ENCODE data around the gene CLSTN2.

CLSTN2 gene

DNA sequence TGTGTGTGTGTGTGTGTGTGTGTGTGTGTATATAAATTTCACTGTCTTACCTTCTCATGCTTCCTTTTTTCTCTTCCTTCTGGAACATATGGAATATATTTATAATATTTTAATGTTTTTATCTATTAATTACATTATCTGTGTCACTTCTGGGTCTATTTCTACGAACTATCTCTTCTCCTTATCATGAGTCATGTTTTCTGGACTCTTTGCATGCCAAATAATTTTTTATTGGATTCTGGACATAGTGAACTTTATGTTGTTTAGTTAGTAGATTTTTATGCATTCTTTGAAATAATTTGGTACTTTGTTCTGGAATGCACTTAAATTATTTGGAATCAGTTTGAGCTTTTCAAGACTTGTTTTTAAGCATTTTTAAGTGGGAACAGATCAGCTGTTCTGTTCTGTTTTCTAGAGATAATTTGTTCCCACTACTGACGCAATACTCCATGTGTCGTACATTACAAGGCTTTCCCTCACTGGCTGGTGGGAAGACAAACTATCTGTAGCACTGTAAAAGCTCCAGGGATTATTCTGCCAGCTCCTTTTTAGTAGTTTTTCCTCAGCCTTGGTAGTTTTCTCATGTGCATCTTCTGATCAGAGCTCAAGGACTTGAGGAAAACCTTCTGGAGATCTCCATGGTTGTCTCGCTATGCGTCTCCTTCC lies 302.0 kb downstream of the CLSTN2 start:
- DNase-seq (ENCODE audit: low spot score): no peak

DNA sequence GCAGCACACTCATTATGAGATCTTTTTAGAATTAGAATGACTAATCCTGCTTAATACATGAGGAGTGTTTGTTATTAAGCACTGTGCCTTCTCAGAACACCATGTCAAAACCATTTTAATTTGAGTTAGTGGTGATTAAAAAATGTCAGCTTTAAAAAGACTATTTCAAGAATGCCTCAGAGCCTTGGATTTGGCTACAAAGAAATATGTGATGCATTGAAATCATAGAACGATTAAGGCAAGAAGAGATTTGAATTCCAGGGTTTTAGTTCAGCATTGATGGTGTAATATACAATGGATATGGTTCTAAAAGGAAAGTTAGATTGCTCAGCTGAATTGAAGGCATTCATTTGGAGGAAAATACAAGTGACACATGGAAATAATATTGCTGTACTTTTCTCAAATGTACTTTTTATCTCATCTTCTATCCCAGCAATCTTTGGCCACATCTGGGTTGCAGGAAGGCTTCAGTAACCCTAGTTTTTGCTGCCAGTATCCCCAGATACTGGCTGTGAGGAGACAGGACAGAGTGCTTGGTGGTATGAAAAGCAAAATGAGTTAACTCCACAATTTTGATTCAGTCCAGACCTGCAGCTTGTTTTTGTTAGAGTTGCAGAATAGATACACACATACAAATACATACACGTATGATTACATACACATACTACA lies 303.8 kb downstream of the CLSTN2 start:
- no peak for DNase-seq (ENCODE audit: low spot score)

DNA sequence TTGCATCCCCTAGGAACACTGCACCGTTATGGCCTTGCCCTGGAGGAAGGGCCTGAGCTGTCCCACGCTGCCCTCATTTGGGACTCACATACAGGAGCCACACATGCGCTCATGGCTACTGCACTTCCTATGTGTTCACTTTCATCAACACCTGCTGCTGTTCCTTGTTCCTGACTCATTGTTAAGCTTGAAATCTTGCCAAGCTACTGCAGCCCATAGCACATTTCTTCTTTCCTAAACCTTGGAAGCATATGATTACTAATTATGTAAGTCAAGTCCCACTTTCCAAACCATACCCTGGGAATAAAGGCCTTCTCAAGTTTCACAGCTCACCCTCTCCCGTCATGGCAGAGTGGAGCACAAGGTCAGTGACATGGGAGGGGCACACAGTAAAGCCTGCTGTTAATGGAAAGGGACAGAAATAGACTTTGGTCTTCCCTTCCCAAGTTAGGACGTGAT lies 307.9 kb downstream of the CLSTN2 start:
- DNase-seq (ENCODE audit: low spot score): no peak

DNA sequence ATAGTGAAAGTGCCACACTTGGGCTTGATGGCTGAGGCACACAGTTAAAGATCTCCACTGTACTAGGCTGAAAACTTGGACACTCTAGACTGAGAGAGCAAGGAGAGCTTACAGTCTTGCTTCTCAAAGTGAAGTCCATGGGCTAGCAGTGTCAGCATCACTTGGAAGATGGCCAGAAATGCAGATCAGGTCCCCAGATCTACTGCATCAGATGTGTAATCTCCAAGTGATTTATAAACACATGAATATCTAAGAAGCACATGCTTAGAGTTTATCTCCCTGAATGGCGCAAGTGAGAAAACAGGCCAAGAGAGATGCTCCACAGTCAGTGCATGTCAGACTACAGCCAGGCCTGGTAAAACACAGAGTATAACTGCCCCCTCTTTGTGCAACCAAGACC lies 308.6 kb downstream of the CLSTN2 start:
- no peak for DNase-seq (ENCODE audit: low spot score)

DNA sequence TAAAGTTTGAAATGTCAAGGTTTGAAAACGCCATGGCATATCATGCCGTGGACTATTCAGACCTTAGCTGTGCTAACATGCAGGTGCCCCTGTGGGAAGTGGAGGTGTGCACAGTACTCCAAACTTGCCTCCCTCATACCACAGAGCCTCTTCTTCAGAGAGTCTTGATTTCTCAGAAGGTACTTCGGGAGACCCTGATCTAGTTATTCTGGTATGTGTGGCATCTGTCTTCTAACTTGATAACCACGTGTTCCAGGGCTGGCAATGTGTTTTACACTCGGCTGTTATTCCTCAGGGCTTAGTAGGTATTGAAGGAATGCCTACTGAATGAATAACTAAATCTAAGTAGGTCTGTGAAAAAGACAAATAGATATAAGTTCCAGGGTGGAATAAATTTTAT lies 309.9 kb downstream of the CLSTN2 start:
- DNase-seq (ENCODE audit: low spot score): no peak

DNA sequence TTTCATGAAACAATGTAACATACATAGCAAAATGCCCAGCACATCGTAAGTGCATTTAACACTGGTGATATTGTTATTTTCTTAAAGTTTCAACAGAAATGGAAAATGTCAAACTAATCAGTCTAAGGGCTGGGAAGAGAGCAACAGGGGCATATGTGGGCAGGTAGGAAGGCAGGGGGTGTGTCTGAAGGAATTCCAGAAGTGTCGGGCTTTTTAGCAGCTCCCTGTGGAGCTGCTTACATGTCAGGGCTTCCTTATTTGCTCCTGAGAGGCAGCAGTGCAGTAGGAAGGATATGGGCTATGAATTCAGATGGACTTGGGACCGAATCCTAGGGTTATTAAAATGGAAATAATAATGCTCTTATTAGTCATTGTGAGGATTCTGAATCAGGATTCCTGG lies 311.6 kb downstream of the CLSTN2 start:
- DNase-seq (ENCODE audit: low spot score): no peak

DNA sequence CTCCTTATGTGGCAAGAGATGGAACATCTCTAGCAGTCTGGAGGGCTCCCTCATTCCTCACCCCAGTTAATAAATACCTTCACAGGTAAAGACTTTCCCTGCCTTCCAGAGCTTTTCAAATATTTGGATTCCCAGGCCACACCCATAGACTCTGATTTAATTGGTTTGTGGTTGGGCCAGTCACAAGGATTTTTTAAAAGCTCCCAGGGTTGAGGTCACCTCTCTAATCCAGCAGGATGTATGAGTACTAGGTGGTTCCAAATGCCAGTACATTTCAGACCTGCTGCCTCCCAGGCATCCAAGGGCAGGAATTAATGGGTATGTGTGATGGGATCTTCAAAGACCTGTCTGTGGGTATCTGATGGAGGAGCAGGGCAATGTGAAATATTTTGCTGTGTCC lies 312.8 kb downstream of the CLSTN2 start:
- no peak for DNase-seq (ENCODE audit: low spot score)

DNA sequence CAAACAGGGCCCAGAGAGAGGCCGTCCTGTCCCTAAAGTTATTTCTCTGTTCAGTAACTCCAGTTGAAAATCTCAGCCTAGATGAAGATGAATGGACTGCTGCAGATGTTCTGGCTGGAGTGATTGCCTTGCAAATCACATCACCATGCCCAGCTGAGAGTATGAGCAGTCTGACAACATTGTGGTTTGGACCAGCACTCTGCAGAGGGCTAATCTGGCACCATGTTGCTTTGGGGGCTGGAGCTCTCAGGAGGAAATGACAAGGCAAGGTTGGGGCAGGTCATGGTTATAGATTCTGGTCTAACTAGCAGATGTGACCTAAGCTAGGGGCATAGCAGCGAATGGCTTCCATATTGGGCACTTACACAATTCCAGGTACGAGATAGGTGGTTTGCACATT lies 314.2 kb downstream of the CLSTN2 start:
- DNase-seq (ENCODE audit: low spot score): no peak

DNA sequence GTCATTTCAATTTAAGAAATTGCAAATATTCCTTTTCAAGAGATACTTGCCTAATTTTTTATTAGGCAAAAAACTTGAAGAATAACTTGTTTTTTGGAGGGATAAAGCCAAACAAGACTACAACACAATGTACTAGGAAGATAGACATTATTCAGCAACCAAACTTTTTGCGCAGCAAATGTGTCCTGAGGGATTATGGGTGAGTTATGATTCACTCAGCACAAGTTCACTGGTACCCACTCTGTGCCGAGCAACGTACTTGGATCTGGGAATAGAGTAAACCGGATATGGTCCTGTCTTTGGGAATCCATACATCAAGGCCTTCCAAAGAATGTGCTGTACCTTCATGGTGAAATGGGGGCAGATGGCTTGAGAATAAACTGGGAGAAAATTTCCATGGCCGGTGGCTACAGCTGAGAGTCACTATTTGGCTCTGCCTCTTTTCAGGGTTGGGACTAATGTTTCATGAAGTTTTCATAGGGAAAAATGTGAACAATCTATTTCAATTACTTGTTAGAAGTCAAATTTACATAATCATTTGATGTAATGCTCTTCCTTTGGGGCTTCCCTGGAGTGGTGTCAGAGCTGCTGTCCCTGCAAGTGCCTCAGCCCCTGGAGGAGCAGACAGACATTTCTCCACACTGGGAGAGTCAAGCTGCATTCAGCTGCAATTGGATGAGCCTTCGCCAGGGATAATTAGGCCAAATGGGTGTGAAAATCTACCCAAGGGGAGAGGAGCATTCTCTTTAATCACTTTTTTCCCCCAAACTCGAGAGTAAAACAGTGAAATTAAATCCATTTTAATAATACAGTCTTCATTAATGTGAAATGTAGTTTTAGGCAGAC lies 315.2 kb downstream of the CLSTN2 start:
- DNase-seq (ENCODE audit: low spot score): no peak

DNA sequence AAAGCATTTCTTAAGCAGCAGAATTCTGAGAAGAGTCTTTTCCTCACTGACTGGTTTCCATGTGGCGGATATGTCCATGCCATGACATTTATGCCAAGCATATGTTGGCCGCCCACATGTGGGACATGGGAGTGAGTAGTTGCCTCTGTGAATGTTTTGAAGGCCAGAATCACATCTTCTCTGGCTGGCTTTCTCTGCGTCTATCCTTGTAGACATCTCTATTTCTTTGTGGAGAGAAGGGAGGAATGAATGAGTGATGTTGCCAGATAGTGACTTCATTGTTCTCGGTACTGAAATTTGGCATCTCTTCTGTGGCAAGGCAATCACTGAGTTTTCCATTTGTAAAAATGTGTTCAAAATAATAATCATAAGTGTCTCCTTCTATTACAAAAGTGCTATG lies 316.0 kb downstream of the CLSTN2 start:
- no peak for DNase-seq (ENCODE audit: low spot score)

DNA sequence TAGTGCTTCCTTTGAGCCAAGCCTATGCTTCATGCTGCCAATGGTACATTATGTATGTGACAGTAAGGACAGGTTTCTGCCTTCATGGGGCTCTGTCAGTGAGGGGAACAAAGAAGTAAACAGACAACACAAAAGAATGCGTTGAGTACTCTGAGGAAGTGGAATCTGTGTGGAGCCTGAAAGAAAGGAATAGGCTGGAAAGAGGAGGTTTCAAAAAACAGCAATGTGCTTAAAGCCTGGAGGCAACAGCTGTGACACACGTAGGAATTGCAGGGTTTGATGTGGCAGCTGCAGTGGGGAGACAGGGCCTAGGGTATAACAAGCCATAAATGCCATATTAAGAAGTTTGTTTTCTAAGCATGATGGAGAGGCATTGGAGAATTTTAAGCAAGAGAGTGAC lies 316.7 kb downstream of the CLSTN2 start:
- DNase-seq (ENCODE audit: low spot score): no peak

DNA sequence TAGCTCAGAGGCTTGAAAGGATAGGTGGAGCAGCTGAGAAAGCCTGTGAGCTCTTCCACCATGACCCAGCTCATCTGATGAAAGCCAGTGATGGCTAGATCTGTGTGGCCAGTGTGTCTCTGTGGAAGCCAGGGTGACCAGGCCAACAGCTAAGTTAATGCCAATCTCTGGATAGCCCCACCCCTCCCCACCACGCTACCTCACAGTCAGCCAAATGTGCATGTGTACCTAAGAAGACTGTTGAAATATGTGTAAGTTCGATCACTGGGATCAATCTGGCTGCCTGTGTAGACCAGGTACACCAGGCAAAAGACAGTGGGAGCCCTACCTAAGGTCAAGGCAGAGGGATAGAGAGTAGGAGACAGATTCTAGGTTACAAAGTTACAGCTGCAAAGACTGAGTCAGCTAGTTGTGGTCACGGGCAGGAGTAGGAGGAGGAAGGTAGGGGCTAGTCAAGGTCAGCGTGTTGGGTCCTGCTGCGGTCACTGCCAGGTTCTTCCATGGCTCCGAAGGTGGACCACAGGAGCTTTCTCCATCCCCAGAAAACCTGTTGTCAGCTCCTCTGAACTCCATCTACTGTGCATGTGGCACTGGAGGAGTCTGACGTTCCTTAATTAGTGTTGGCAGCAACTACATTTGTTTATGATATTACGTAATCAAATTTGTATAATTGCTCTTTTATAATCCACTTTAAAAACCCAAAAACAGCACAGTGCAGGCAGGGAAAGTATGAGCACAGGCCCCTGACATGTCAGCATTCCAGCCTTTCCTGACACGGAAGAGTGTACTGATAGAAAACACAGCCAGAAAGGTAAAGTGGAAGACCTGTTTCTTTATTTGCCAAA lies 318.0 kb downstream of the CLSTN2 start:
- DNase-seq (ENCODE audit: low spot score): no peak

DNA sequence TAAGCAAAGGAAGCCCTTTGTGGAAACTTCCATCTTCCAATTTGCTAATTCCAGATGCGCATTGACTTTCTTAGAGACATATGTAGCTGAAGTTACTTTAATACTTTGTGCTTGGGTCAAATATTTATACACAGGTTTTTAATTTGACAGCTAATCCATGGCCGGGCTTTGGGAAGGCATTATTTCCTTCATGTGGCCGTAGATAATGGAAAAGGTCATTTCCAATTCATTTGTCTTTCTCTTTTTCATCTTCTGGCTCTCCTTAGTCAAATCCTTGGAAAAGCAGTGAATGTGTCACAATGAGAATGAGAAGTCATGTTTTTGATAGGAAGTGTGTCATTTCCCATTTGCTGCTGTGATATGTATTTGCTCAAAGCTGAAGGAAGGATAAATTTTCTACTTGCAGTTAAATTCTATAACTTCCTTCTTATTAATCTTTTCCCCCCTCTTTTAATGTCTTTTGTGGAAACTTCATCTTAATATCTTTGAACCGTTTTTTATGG lies 323.3 kb downstream of the CLSTN2 start:
- DNase-seq (ENCODE audit: low spot score): no peak

DNA sequence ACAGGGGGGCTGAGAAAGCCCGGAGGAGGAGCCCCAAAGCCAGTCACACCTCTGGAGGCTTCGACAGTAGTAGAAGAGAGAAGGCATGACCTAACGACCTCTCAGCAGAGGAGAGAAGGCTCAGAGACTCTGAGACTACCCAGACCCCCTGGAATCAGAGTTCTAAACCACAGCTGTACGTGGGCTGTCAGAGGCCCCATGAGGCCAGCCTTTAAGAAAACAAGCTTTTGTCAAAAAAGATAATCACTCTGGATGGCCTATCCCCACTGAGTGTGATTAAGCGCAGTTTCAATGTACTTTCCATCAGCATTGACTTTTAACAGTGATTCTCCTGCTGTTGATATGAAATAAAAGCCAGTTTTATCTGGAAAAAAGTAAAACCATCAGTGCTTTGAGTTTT lies 330.3 kb downstream of the CLSTN2 start:
- no peak for DNase-seq (ENCODE audit: low spot score)

DNA sequence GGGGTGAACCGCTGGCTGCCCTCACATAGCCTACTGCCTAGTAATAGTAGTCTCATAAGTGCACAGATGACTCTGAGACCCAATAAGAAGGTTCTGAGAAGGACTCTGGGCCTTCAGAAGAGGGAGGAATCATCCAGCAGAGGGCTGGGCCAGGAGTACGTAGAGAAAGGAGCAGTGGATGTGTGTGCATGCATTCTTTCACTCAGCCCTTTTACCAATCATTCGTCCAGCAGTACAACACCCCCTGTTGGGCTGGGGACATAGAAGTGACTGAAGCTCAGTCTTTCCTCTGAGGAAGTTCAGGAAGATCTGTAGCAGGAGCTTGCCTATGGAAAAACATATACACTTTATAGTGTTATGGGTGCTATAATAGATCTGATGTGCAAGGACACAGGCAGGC lies 333.1 kb downstream of the CLSTN2 start:
- DNase-seq (ENCODE audit: low spot score): no peak

DNA sequence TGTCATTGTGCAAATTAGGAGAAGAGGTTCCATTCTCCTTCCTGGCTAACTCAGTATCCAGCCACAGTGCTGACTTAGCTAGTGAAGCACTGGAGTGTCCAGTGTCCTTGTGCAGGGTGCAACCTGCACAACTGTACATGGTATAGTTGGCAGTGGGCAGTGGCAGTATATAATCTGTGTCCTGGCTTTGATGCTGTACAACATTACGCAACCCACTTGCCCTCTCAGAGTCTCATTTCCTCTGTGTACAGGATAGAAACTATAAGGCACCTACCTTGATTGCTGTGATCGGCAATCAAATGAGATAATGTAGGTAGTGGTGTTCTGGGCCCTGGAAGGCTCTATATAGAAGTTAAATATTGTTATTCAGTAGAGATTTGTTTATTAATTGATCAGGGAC lies 333.6 kb downstream of the CLSTN2 start:
- no peak for DNase-seq (ENCODE audit: low spot score)

DNA sequence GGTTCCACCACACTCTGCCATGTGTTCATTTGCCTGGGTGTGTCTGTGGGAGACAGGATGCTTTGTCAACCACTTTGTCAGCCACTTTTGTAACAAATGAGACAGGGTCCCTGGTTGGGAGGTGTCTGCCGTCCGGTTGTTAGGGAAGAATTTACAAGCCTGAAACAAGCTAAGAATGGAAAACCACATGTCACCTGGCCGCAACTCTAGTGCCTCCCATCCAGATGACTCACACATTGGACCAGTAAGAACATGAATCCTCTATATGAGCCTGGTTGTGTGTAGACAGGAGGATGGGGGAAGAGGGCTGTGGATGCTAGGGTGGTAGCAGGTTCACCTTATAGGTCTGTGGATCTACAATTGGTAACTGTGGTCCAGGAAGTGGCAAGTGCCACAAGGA lies 335.3 kb downstream of the CLSTN2 start:
- DNase-seq (ENCODE audit: low spot score): no peak

DNA sequence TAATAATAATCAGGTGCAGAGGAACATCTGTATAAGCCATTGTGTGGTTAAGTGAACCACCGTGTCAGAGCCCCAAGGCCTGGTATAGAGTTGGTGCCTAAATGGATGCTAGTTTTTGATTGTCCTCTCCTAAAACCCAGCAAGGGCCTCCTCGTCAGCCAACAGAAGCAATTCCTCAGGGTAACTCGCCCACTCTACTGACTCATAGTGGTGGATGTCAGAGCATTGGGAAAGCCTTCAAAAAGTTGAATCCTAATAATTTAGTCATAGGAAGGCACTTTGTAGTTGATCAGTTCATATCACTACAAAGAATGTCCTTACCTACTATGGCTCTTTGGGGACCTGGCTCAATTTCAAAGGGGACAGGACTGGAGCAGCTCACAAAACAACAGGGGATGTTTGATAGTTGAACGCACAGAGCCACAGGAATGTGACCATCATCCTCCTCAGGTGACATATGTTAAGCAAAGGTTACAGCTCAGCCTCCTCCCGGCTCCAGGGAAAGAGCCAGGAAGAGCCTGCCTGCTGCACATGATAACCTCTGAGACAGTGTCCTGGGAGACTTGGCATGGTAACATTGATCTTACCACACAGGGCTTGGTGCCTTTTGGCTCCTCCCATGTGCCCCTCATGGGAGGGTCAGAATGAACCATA lies 338.7 kb downstream of the CLSTN2 start:
- DNase-seq (ENCODE audit: low spot score): no peak

DNA sequence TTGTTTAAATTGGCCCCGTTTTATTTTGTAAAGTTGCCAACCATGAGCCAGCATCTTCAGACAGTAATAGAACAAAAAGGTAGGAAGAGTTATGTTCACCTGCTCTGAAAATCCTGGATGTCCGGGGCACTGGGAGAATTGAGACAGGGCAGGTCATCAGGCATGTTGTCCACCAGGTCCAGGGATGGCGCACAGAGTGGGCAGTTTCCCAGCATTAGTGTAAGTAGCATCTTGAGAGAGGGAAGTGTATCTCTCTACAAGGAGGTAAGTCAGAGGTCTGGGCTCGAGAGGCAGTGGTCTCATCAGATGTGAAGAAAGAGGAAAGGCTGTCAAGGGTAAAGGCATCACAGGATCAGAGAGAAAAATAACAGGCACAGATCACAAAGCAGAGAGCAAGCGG lies 339.4 kb downstream of the CLSTN2 start:
- no peak for DNase-seq (ENCODE audit: low spot score)

DNA sequence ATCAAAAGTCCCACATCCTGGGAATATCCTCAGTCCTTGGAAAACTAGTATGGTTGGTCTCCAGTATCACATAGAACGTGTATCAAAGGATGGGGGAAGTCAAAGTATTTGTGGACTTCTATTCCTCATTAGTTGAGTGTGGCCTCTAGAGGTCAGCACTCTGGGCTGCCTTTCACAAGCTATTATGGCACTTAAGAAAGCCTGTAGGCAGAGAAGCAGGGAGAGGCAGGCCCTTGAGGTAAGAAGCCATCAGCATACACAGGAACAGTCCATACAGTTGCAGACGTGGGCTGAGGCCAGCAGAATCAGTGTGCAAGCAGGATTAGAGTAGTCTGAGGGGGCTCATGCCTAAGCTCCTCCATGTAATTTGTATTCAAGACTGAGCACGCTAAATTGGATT lies 341.7 kb downstream of the CLSTN2 start:
- DNase-seq (ENCODE audit: low spot score): no peak

DNA sequence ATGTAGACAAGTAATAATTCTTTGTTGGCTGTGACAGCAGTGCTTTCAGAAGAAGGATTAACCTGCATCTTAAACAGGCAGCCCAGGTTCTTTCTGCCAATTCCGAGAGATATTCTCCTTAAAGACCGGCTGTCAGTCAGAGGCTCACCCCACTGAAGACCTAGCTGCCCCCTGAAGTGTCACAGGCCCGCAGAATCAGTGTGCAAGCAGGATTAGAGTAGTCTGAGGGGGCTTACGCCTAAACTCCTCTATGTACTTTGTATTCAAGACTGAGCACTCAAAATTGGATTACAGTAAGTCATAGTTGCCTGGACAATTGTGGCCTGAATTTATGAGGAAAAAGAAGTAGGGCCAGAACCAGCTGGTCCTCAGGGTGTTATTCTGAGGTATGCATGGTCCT lies 342.9 kb downstream of the CLSTN2 start:
- no peak for DNase-seq (ENCODE audit: low spot score)

DNA sequence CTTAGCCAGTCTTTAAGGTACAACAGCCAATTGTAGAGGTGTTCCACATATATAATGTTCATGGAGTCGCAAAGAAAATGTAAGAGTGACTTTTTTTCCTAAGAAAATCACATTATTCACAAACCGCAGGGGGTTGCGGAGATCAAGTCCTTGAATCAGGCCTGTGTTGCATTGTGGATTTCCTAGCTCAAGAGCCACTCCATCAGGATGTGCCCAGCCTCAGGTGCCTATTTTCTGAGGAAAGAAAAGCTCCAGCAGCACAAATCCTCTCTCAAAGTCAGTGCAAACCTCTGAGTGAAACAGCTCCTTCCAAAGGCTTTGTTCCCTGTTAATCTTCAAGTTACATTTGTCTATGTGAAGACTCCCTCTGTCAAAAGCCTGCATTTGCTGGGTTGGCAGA lies 349.4 kb downstream of the CLSTN2 start:
- DNase-seq (ENCODE audit: low spot score): no peak

Measured in AG20443 (cell line).